HEK293 (cell line): ENCODE measurements around the gene EXOSC5.

Experiments
- CTCF ChIA-PET: fragments of 350-600 bp; formaldehyde crosslinking; extraction: SDS; loops from one replicate; lab custom pipeline; 2021; ENCODE audit warnings: antibody characterized with exemption; lab: Yijun Ruan, JAX
- POLR2A ChIA-PET: fragments of 300-600 bp; formaldehyde crosslinking; extraction: SDS; loops from one replicate; lab custom pipeline; 2020; ENCODE audit warnings: antibody characterized with exemption, inconsistent platforms; lab: Yijun Ruan, JAX
- H3K27ac ChIP-seq: fragments of 200-500 bp; sonication (Bioruptor generic); 2 replicates; pipeline ENCODE4 v1.5.1; 2014; ENCODE audit warnings: low read depth, low read length, control low read depth, inconsistent platforms; ENCODE audit errors: extremely low read depth
- H3K36me3 ChIP-seq, 2 experiments: fragments of 200-500 bp in 1 of 2; sonication (Bioruptor generic) in 1 of 2; 1 replicate in 1 of 2; 2 replicates in 1 of 2; pipeline ENCODE4 v1.5.1; 2014 to 2017; ENCODE audit warnings: inconsistent platforms in 2 of 2, low read length in 2 of 2; ENCODE audit not compliant: control insufficient read depth in 2 of 2, insufficient read depth in 1 of 2
- H3K4me1 ChIP-seq: fragments of 200-500 bp; sonication (Bioruptor generic); 2 replicates; pipeline ENCODE4 v1.5.1; 2014; ENCODE audit warnings: mild to moderate bottlenecking, low read length, inconsistent platforms; ENCODE audit not compliant: control insufficient read depth, insufficient read depth
- H3K4me3 ChIP-seq: 2 replicates; pipeline ENCODE4 v1.5.1; 2011; ENCODE audit warnings: low read depth, mild to moderate bottlenecking, control low read depth, low read length, moderate library complexity
- H3K9me3 ChIP-seq: fragments of 200-500 bp; sonication (Bioruptor generic); 2 replicates; pipeline ENCODE4 v1.5.1; 2014; ENCODE audit warnings: low read depth, low read length, inconsistent platforms; ENCODE audit not compliant: control insufficient read depth, insufficient read depth
- EGR2 ChIP-seq: fragments of 450-650 bp; formaldehyde crosslinking; IDR thresholded peaks from 2 replicates; pipeline ENCODE4 v1.5.1; 2016; ENCODE audit warnings: low read depth, missing biosample characterization, missing genetic modification characterization
- GLIS2 ChIP-seq: fragments of 450-650 bp; formaldehyde crosslinking; IDR thresholded peaks from 2 replicates; pipeline ENCODE4 v1.5.1; 2016; ENCODE audit warnings: missing biosample characterization, missing genetic modification characterization
- HOXC10 ChIP-seq: sonication (generic); formaldehyde crosslinking; IDR thresholded peaks from 2 replicates; pipeline ENCODE4 v1.8.1; 2023; ENCODE audit warnings: mild to moderate bottlenecking, missing genetic modification reagents
- OSR2 ChIP-seq: fragments of 450-650 bp; formaldehyde crosslinking; IDR thresholded peaks from 2 replicates; pipeline ENCODE4 v1.5.1; 2016; ENCODE audit warnings: missing biosample characterization, missing genetic modification characterization
- PRDM10 ChIP-seq: fragments of 450-650 bp; formaldehyde crosslinking; IDR thresholded peaks from 2 replicates; pipeline ENCODE4 v1.5.1; 2016; ENCODE audit warnings: missing biosample characterization, missing genetic modification characterization
- REST ChIP-seq: fragments of 450-650 bp; formaldehyde crosslinking; IDR thresholded peaks from 2 replicates; pipeline ENCODE4 v1.5.1; 2016; ENCODE audit warnings: missing biosample characterization, missing genetic modification characterization
- ZBTB11 ChIP-seq: fragments of 450-650 bp; formaldehyde crosslinking; conservative IDR thresholded peaks from 2 replicates; pipeline ENCODE4 v1.5.1; 2016; ENCODE audit warnings: low read depth, missing biosample characterization, missing genetic modification characterization
- ZBTB17 ChIP-seq: fragments of 450-650 bp; formaldehyde crosslinking; IDR thresholded peaks from 2 replicates; pipeline ENCODE4 v1.5.1; 2016; ENCODE audit warnings: missing biosample characterization, missing genetic modification characterization
- ZBTB7A ChIP-seq: fragments of 450-650 bp; formaldehyde crosslinking; IDR thresholded peaks from 2 replicates; pipeline ENCODE4 v1.5.1; 2016; ENCODE audit warnings: low read depth, missing biosample characterization, missing genetic modification characterization
- ZFHX2 ChIP-seq: fragments of 450-650 bp; formaldehyde crosslinking; conservative IDR thresholded peaks from 2 replicates; pipeline ENCODE4 v1.5.1; 2016; ENCODE audit warnings: missing biosample characterization, missing genetic modification characterization
- ZIC2 ChIP-seq: fragments of 450-650 bp; formaldehyde crosslinking; IDR thresholded peaks from 2 replicates; pipeline ENCODE4 v1.5.1; 2016; ENCODE audit warnings: missing biosample characterization, missing genetic modification characterization
- ZNF138 ChIP-seq: fragments of 450-650 bp; formaldehyde crosslinking; IDR thresholded peaks from 2 replicates; pipeline ENCODE4 v1.5.1; 2016; ENCODE audit warnings: missing biosample characterization, missing genetic modification characterization, borderline replicate concordance
- ZNF148 ChIP-seq: fragments of 450-650 bp; formaldehyde crosslinking; IDR thresholded peaks from 2 replicates; pipeline ENCODE4 v1.5.0; 2017; ENCODE audit warnings: missing biosample characterization, missing genetic modification characterization, borderline replicate concordance
- ZNF157 ChIP-seq: fragments of 450-650 bp; formaldehyde crosslinking; IDR thresholded peaks from 2 replicates; pipeline ENCODE4 v1.5.1; 2016; ENCODE audit warnings: missing biosample characterization, missing genetic modification characterization
- ZNF16 ChIP-seq: fragments of 450-650 bp; formaldehyde crosslinking; IDR thresholded peaks from 2 replicates; pipeline ENCODE4 v1.5.1; 2016; ENCODE audit warnings: low read depth, missing biosample characterization, missing genetic modification characterization
- ZNF202 ChIP-seq: fragments of 450-650 bp; formaldehyde crosslinking; IDR thresholded peaks from 2 replicates; pipeline ENCODE4 v1.5.1; 2016; ENCODE audit warnings: missing biosample characterization, missing genetic modification characterization, borderline replicate concordance
- ZNF221 ChIP-seq: fragments of 450-650 bp; formaldehyde crosslinking; IDR thresholded peaks from 2 replicates; pipeline ENCODE4 v1.5.1; 2017; ENCODE audit warnings: missing biosample characterization, missing genetic modification characterization, borderline replicate concordance
- ZNF239 ChIP-seq: fragments of 450-650 bp; formaldehyde crosslinking; IDR thresholded peaks from 2 replicates; pipeline ENCODE4 v1.5.1; 2016; ENCODE audit warnings: missing biosample characterization, missing genetic modification characterization
- ZNF292 ChIP-seq: fragments of 450-650 bp; formaldehyde crosslinking; IDR thresholded peaks from 2 replicates; pipeline ENCODE4 v1.5.1; 2016; ENCODE audit warnings: low read depth, missing biosample characterization, missing genetic modification characterization, borderline replicate concordance
- ZNF366 ChIP-seq: fragments of 450-650 bp; formaldehyde crosslinking; conservative IDR thresholded peaks from 2 replicates; pipeline ENCODE4 v1.5.1; 2016; ENCODE audit warnings: missing biosample characterization, missing genetic modification characterization
- ZNF416 ChIP-seq: fragments of 450-650 bp; formaldehyde crosslinking; IDR thresholded peaks from 2 replicates; pipeline ENCODE4 v1.5.1; 2016; ENCODE audit warnings: missing biosample characterization, missing genetic modification characterization
- ZNF529 ChIP-seq: fragments of 450-650 bp; formaldehyde crosslinking; IDR thresholded peaks from 2 replicates; pipeline ENCODE4 v1.5.1; 2017; ENCODE audit warnings: missing genetic modification characterization, missing biosample characterization; ENCODE audit not compliant: insufficient replicate concordance
- ZNF530 ChIP-seq: fragments of 450-650 bp; formaldehyde crosslinking; IDR thresholded peaks from 2 replicates; pipeline ENCODE4 v1.5.1; 2016; ENCODE audit warnings: low read depth, missing biosample characterization, missing genetic modification characterization
- ZSCAN23 ChIP-seq: fragments of 450-650 bp; formaldehyde crosslinking; IDR thresholded peaks from 2 replicates; pipeline ENCODE4 v1.5.1; 2016; ENCODE audit warnings: missing biosample characterization, missing genetic modification characterization

EXOSC5 gene

GRCh38 chr19:41386442-41386841 is 10.7 kb downstream of the EXOSC5 start:
- Histone ChIP-seq H3K9me3 (no peaks in the 10 kb centered on the region), H3K4me1 (no peaks in the 10 kb centered on the region), H3K27ac (no peak overlapping the region), H3K36me3 (peaks cover 16 to 42% of the 10 kb centered on the region in 2 experiments), H3K4me3 (no peak overlapping the region)
- no peak for TF ChIP-seq REST (tag by site-specific recombination)
- no peak for TF ChIP-seq OSR2 (tag by site-specific recombination)
- TF ChIP-seq ZBTB11 (tag by site-specific recombination): no peak
- TF ChIP-seq ZNF416 (tag by site-specific recombination): no peak
- no peak for TF ChIP-seq ZNF530
- no peak for TF ChIP-seq ZNF529 (tag by site-specific recombination)
- TF ChIP-seq ZNF366 (tag by site-specific recombination): no peak
- no peak for TF ChIP-seq ZBTB7A (tag by site-specific recombination)
- TF ChIP-seq ZIC2 (tag by site-specific recombination): no peak
- TF ChIP-seq ZSCAN23 (tag by site-specific recombination): no peak
- 0 out of 2 replicates have a peak, but pooled peaks have one; percentile 29 for TF ChIP-seq GLIS2 (tag by site-specific recombination)
- no peak for TF ChIP-seq ZNF239
- TF ChIP-seq ZFHX2: peak; percentile 79
- TF ChIP-seq EGR2 (tag by site-specific recombination): peak; percentile 82
- no peak for TF ChIP-seq ZNF157
- TF ChIP-seq ZNF202: no peak
- ChIA-PET POLR2A (interaction anchor here (1.3 kb wide), 1 partner anchor 33 kb away, joined by 3 read pairs; no protein-coding TSS in a partner anchor), CTCF (interaction anchor here (0.6 to 1.2 kb wide), 3 partner anchors 63 to 185 kb away, joined by 3 to 5 read pairs (median 3); no protein-coding TSS in a partner anchor)

GRCh38 chr19:41384351-41384750 is 12.8 kb downstream of the EXOSC5 start:
- CTCF ChIA-PET: no interaction called here
- H3K9me3 ChIP-seq: no peaks in the 10 kb centered on the region
- H3K4me1 ChIP-seq: no peaks in the 10 kb centered on the region
- peaks cover 6 to 24% of the 10 kb centered on the region in 2 experiments; a peak in 2 of 3 replicates for H3K36me3 ChIP-seq
- no peak overlapping the region for H3K4me3 ChIP-seq
- POLR2A ChIA-PET: interaction anchor here (1.1 kb wide), 2 partner anchors 25 to 33 kb away, joined by 3 read pairs; no protein-coding TSS in a partner anchor
- no peak overlapping the region for H3K27ac ChIP-seq
- TF ChIP-seq PRDM10 (no peak), ZNF292 (tag by site-specific recombination) (no peak), ZNF16 (tag by site-specific recombination) (no peak), ZNF148 (no peak), ZNF138 (tag by site-specific recombination) (no peak), HOXC10 (CRISPR knock-in tag) (no peak), ZBTB17 (no peak), ZNF221 (tag by site-specific recombination) (no peak)
